ENCODE data around the gene ADAMTS13. TPM values are rescaled to one million over a fixed set of nuclear protein-coding genes. Genes with fewer than 3 reads are reported as not detected.

ADAMTS13 gene
- polyA plus RNA-seq, 1 donor from 2014 or later, result 13.5 TPM

DNA sequence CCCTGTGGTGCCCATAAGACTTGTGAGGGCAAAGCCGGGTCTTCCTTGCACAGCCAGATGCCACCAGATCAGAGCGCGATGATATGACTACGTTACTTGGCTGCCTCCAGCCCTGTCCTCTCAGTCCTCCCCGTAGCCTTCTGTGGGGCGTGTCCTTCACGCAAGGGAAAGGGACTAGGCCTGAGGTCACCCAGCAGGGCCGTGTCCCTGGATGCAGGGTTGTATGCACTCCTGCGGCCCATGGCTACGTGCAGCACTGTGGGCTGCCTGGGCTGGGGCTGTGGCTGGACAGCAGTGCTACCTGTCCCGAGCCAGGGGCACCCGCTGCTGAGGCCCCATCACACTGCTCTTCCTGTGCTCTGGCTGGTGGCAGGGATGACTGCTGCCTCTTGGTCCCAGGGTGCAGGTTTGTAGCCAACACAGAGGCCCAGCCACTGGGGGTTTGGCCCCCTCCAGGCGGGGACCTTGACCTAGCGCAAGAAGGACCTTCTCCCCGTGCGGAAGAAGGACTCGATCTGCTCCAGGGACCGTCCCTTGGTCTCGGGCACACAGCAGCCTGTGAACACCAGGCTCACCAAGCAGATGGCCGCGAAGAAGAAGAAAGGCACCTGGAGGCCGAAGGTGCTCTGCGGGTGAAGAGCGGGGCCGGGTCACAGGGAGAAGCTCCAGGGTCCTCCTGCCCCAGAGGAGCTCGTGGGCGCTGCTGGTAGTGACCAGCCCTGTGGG lies 49.5 kb downstream of the ADAMTS13 start:
- Histone ChIP-seq H3F3A (ENCODE audit: insufficient read depth, low read length, poor library complexity, severe bottlenecking) (no peaks in the 10 kb centered on the region), H3K36me3 (ENCODE audit: insufficient read depth, low read length) (no peaks in the 10 kb centered on the region), H3K27me3 (ENCODE audit: insufficient read depth, low read depth, low read length) (no peaks in the 10 kb centered on the region), H3K27ac (ENCODE audit: low read length) (no peak overlapping the region), H2AFZ (ENCODE audit: low read depth, low read length) (no peak overlapping the region), H3K79me2 (replicated peaks; ENCODE audit: insufficient read depth, low read length) (no peaks in the 10 kb centered on the region), H3K4me3 (ENCODE audit: low read length) (no peak overlapping the region), H4K20me1 (ENCODE audit: insufficient read depth) (peaks cover 3% of the 10 kb centered on the region), H3K9ac (ENCODE audit: low read length) (no peak overlapping the region), H3K4me2 (ENCODE audit: low read length) (no peak overlapping the region), H3K9me3 (ENCODE audit: low read length) (no peaks in the 10 kb centered on the region), H3K9me2 (ENCODE audit: insufficient read depth, low read length) (no peaks in the 10 kb centered on the region)
- no peak for TF ChIP-seq POLR2AphosphoS5 (IDR thresholded peaks at IDR 0.05)
- no peak for TF ChIP-seq EP300 (conservative IDR thresholded peaks at IDR 0.05; ENCODE audit: poor library complexity, severe bottlenecking)
- TF ChIP-seq TAF1 (IDR thresholded peaks at IDR 0.05; ENCODE audit: low read depth), result no peak
- TF ChIP-seq EZH2 (IDR thresholded peaks at IDR 0.05; ENCODE audit: borderline replicate concordance, insufficient read depth, low read length, poor library complexity, severe bottlenecking), result no peak
- no peak for TF ChIP-seq RAD21 (conservative IDR thresholded peaks at IDR 0.05)
- TF ChIP-seq, protein P1, sequence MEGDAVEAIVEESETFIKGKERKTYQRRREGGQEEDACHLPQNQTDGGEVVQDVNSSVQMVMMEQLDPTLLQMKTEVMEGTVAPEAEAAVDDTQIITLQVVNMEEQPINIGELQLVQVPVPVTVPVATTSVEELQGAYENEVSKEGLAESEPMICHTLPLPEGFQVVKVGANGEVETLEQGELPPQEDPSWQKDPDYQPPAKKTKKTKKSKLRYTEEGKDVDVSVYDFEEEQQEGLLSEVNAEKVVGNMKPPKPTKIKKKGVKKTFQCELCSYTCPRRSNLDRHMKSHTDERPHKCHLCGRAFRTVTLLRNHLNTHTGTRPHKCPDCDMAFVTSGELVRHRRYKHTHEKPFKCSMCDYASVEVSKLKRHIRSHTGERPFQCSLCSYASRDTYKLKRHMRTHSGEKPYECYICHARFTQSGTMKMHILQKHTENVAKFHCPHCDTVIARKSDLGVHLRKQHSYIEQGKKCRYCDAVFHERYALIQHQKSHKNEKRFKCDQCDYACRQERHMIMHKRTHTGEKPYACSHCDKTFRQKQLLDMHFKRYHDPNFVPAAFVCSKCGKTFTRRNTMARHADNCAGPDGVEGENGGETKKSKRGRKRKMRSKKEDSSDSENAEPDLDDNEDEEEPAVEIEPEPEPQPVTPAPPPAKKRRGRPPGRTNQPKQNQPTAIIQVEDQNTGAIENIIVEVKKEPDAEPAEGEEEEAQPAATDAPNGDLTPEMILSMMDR (IDR thresholded peaks at IDR 0.05; ENCODE audit: poor library complexity, severe bottlenecking), result no peak
- TF ChIP-seq SMC3 (conservative IDR thresholded peaks at IDR 0.05; ENCODE audit: poor library complexity), result no peak
- TF ChIP-seq MXI1 (conservative IDR thresholded peaks at IDR 0.05; ENCODE audit: poor library complexity, severe bottlenecking), result no peak
- TF ChIP-seq, protein P2, sequence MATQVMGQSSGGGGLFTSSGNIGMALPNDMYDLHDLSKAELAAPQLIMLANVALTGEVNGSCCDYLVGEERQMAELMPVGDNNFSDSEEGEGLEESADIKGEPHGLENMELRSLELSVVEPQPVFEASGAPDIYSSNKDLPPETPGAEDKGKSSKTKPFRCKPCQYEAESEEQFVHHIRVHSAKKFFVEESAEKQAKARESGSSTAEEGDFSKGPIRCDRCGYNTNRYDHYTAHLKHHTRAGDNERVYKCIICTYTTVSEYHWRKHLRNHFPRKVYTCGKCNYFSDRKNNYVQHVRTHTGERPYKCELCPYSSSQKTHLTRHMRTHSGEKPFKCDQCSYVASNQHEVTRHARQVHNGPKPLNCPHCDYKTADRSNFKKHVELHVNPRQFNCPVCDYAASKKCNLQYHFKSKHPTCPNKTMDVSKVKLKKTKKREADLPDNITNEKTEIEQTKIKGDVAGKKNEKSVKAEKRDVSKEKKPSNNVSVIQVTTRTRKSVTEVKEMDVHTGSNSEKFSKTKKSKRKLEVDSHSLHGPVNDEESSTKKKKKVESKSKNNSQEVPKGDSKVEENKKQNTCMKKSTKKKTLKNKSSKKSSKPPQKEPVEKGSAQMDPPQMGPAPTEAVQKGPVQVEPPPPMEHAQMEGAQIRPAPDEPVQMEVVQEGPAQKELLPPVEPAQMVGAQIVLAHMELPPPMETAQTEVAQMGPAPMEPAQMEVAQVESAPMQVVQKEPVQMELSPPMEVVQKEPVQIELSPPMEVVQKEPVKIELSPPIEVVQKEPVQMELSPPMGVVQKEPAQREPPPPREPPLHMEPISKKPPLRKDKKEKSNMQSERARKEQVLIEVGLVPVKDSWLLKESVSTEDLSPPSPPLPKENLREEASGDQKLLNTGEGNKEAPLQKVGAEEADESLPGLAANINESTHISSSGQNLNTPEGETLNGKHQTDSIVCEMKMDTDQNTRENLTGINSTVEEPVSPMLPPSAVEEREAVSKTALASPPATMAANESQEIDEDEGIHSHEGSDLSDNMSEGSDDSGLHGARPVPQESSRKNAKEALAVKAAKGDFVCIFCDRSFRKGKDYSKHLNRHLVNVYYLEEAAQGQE (IDR thresholded peaks at IDR 0.05; ENCODE audit: borderline replicate concordance), result no peak

DNA sequence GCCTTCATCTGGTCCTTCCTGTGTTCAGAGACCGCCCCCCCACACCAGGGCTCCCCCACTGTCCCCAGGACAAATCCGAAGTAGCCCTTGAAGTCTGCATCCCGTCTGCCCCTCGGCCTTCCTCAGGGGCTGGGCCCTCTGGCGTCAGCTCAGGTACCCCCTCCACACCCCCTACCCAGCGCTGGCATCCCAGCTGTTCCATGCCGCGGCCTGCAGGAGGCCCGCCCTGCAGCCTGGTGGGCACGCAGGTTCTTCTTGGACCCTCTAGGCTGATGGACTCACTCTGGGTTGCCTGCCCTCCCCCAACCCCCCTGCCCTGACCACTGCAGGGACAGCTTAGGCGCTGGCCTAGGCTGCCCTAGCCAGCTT lies 50.1 kb downstream of the ADAMTS13 start:
- TF ChIP-seq, protein P2 (IDR thresholded peaks at IDR 0.05; ENCODE audit: borderline replicate concordance), result no peak
- TF ChIP-seq, protein P1 (IDR thresholded peaks at IDR 0.05; ENCODE audit: poor library complexity, severe bottlenecking), result no peak
- TF ChIP-seq SMC3 (conservative IDR thresholded peaks at IDR 0.05; ENCODE audit: poor library complexity) (no peak), TAF1 (IDR thresholded peaks at IDR 0.05; ENCODE audit: low read depth) (no peak), EP300 (conservative IDR thresholded peaks at IDR 0.05; ENCODE audit: poor library complexity, severe bottlenecking) (no peak)
- Histone ChIP-seq H3K36me3 (ENCODE audit: insufficient read depth, low read length) (no peaks in the 10 kb centered on the region), H3K4me3 (ENCODE audit: low read length) (no peak overlapping the region), H3K4me2 (ENCODE audit: low read length) (no peak overlapping the region), H3K27me3 (ENCODE audit: insufficient read depth, low read depth, low read length) (no peaks in the 10 kb centered on the region), H3K27ac (ENCODE audit: low read length) (no peak overlapping the region), H3K9me2 (ENCODE audit: insufficient read depth, low read length) (no peaks in the 10 kb centered on the region), H3K9ac (ENCODE audit: low read length) (no peak overlapping the region), H4K20me1 (ENCODE audit: insufficient read depth) (peaks cover 3% of the 10 kb centered on the region), H3K79me2 (replicated peaks; ENCODE audit: insufficient read depth, low read length) (no peaks in the 10 kb centered on the region), H3K9me3 (ENCODE audit: low read length) (no peaks in the 10 kb centered on the region), H2AFZ (ENCODE audit: low read depth, low read length) (no peak overlapping the region), H3F3A (ENCODE audit: insufficient read depth, low read length, poor library complexity, severe bottlenecking) (no peaks in the 10 kb centered on the region)
